T-helper 1 cell (primary cell): ENCODE data around the gene RNF44.
"Not testable (repeated sequence)": the region's sequence is repeated elsewhere in the genome, so short reads cannot be mapped to it uniquely, and the experiment has no call there.

Experiments
- DNase-seq, 5 donors: peaks; one replicate each; pipeline ENCODE4 v3.0.0-alpha.2; 2012 to 2020

RNF44 gene

DNA sequence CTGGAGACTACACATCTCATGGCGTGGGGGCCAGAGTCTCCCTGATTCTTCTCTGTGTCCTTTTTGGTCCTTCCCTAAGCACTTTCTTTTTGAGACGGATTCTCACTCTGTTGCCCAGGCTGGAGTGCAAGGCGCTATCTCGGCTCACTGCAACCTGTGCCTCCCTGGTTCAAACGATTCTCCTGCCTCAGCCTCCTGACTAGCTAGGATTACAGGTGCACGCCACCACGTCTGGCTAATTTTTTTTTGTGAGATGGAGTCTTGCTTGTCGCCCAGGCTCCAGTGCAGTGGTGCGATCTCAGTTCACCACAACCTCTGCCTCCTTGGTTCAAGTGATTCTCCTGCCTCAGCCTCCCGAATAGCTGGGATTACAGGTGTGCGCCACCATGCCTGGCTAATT is 13.7 kb upstream of the RNF44 start:
- not testable (repeated sequence) for DNase-seq

DNA sequence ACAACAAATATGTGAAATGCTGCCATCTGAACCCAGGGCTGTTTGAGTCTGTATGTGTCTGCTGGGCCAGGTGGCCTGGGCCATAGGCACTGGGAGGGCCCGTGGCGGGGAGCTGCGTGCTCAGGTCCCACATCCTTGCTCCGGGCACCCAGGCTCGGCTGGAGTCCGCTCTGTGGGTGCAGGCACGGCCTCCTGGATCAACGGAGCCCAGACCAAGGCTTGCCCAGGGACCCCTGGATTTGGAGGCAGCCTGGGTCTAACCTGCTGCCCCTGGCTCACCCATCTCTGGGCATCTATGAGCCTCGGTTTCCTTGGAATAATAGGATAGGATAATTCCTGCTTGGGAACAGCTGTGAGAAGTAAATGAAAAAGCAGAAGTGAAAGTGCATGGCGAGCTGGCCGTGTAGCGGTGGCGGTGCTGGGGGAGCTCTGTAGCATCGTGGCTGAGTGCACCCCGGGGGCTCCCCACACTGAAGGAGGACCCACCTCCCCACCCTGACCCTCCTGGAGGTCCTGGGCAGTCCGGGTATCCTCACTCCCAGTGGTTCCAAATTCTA is 13.2 kb upstream of the RNF44 start:
- DNase-seq: no peak

DNA sequence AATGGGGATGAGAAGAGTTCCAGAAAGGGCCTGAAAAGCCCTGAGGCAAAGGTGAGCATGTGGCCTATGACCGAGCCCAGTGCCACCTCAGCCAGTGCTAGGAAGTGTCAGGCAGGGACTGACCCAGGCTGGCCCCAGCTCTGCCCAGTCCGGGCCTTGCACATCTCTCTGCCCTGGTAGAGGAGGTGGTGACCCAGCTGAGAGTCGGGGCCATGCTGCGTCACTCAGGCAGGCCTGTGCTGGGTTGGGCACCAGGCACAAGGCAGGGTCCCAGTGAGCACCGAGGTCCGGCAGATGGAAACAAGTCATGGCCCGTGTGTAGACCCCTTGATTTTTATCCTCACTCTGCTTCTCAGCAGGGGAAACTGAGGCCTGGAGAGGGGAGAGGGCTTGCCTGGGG is 12.7 kb upstream of the RNF44 start:
- DNase-seq: no peak

DNA sequence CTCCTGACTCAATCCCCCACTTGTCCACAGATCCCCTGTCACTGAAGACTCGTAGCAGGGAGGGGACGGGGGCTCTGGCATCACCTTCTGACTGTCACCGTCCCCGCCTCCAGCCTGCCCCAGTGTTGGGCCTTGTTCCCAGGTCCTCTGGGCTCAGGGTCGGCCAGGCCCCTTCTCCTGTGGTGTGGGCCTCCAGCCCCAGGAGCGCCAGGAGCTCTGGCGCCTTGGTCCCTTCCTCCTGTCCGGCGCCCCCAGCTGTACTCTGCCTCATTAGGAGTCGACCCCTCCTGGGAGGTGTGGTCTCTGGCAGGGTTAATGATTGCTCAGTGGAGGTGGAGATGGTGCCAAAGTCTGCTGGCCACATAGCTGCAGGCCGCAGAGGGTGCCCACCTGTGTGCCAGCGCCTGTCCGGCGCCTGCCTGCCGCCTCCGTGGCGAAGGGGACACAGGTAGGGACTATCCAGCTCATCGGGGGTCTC is 11.8 kb upstream of the RNF44 start, which contains the start of gene CDHR2:
TSS of gene CDHR2 (plus strand) at position 376 of the 478 bp plus-strand sequence. CDS start 16,011 bp downstream, outside the sequence.
- DNase-seq: no peak

DNA sequence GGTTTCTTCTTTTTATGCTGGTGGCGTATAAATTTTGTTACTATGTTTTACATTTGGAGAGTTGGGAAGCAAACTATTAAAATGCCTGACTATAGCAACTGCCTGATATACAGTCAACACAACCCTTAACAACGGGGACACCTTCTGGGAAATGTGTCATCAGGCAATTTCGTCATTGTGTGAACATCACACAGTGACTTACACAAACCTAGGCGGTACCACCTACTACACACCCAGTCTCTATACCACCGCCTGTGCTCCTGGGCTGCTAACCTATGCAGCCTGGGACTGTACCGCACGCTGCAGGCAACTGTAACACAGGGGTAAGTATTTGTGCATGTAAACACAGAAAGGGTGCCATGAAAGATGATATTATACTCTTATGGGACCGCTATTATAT is 10.6 kb upstream of the RNF44 start:
- peak in 1 of 5 donors; percentile 27 for DNase-seq

DNA sequence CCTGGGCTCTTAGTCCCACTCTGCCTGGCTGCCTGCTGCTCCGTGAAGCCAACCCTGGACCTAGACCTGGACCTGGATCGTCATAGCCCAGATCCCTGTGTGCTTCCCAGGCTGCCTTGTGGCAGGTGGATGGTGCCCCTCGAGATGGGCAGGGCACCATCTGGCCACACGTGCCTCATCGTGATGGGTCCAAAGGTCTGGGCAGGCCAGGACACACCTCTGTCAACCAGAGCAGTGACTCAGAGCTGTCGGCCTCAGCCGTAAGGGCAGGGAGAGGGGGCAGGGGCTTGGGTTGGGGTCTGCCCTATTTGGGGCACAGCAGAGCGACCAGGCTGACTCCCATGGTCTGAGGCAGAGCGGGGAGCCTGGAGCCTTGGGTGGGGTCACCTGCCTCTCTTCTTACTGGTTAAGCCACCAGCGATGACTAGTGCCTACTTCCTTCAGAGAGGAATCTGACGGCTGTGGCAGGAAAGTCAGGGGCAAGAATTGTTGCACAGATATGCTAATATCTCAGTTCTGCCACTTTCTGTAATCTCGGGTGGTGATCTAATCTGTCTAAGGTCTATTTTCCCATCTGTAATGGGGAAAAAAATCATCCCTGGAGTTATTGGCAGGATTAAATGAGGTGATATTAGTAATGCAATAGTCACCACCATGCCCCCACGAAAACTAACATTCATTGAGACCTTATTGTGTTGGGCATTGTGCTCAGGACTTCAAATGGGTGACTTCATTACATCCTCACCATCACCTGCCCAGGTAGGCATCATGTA is 8.7 kb upstream of the RNF44 start:
- no peak for DNase-seq

DNA sequence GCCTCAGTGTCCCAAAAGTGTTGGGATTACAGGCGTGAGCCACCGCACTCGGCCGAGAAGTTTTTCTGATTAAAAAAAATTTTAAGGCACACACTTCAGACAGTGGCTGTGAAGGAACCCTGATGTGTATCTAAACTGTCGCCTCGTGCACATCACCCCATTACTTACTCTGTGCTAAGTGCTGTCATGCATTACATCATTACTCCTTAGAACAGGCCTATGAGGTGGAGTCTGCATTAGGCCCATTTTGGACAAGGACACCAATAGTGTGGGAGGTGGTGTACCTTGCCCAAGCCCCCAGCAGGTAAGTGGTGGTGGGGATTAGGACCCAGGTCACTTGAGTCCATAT is 8.2 kb upstream of the RNF44 start:
- no peak for DNase-seq

DNA sequence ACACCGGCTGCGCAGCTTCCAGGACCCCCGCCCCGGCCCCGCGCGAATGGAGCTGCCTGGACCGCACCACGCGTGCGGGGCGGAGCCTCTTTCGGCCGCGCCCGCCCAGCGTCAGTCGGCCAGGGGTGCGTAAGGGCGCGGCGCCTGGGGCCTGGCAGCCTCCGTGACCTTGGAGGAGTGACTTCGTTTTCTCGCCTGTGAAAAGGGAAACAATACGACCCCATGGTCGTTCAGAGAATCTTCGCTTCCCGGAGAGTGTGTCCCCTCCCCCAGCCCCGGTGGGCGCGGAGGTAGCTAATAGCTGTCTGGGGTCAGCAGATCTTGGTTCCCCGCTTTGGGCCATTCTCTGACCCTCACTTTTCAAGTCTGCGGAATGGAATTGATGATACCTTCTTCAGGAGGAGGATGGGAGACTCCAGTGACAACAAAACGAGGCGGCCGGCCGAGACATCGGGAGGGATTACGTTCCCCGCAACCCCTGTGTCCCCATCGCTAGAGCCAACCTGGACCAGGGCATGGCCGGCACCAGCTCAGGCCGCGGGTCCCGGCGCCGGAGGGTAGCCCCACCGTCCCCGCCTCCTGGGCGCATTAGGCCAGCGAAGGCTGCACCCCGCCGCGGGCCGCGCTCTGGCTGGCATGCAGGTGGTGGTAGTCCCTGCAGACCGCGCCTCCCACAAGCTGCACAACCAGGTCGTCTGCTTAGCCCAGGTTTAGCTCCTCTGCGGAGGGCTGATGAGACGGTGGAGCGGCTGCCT is 6.4 kb upstream of the RNF44 start:
- DNase-seq: peak; percentile 53 to 85 (median 62)

DNA sequence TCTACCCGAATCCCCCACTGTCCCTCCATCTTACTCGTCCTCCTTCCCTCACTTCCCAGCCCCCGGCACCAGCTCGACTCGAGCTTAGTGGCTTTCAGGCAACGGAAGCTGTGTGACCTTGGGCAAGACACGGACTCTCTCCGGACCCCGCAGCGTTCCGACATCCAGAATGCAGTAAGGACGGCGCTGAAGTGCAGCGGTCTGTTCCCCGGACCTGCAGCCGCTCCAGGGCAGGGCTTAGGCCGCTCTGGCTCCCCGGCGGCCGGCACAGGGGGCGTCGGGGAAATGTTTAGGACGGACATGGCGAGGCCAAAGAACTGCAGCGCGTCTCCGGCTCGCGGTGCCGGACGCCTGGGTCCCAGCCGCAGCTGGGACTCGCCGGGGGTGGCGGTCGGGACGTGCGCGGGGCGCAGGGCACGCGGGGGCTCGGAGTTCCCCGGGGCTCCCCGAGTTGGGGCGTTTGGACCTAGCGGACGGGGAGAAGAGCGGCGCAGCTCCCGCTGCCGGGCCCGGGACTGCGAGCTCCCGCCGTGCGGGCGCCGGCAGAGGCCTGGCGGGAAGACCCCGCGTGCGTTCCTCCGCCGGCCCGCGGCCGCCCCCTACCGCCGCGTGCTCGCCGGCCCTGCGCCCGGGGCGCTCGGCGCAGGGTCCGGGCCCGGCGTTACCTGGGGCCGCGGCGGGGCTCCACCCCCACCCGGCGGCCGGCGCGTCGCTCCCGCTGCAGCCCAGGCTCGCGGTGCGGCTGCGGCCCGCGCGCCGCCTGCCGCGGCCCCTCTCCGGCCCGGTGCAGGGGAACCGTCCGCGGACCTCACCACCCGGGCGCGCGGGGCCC is 5.6 kb upstream of the RNF44 start:
- peak in 2 of 5 donors; percentile 35 to 51 for DNase-seq

DNA sequence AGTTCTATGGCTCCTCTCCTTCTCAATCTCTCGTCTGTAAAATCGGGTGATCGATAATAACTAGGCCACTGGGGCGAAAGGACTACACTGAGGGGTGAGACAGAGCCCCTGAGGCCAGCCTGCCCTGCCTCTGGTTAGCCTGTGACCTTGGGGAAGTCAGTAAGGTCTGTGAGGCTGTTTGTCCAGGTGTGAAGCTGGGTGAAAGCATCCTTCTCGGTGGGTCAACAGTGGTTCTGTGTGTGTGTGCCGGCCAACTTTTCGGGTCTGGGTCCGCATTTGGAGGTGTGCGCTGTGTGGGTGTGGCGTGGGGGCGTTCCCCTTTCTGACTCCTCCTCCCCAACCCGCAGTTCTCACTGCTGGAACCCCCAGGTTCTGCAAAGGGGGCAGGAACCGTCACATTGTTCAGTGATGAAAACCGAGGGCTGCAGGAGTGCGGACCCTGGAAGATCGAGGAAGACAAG is 5.0 kb upstream of the RNF44 start:
- peak in 4 of 5 donors; percentile 48 to 76 (median 60) for DNase-seq

DNA sequence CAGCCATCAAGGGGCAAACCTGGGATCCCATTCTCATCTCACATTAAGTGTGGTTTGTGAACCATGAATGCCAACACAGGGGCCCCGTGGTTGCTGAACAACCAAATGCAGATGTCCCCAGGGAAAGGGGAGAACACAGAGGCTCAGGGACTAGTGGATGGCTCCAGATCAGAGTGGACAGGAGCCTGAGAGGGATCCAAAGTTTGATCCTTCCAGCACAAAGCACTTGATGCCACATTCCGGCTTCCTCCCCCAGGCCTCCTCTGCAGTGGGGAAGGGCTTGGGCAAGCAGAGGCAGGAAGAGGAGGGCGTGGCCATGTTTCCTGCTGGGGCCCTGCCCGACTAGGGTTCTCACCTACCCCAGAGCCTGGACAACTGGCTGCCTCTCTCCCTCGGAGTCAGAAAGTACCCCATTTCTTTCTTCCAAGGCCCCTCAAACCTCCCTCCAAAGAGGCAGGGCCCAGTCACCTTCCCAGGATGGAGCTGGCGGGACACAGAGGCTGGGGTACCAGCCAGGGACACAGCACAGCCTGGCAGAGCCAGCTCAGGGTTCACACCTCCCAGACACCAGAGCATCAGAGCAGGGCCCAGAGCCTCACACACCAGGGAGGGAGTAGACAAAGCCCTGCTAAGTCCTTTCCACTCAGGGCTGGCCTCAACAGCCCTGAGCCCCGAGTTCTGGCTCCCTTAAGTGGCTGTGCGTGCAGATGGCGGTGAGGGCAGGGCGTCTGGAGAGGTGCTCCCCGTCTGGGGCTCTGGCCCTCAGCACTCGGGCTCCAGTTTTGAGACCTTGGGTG is 4.3 kb upstream of the RNF44 start:
- peak; percentile 57 to 88 (median 69) for DNase-seq

DNA sequence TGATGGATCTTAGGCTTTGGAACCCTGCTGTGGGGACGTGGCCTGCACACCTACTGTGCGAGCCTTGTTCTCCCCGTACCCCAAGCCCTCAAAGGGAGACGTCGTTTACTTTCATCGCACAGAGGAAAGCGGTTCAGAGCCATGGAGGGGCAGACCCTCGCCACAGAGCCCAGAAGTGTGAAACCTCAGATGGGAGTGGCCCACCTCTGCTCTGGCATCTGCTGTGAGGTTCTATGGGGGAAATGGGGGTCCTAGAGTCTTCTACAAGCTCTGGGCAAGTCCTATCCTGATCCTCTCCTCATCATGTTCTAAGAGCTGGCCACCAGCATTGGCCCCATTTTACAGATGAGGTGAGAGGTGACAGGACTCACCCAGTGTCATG is 3.7 kb upstream of the RNF44 start:
- DNase-seq: no peak

DNA sequence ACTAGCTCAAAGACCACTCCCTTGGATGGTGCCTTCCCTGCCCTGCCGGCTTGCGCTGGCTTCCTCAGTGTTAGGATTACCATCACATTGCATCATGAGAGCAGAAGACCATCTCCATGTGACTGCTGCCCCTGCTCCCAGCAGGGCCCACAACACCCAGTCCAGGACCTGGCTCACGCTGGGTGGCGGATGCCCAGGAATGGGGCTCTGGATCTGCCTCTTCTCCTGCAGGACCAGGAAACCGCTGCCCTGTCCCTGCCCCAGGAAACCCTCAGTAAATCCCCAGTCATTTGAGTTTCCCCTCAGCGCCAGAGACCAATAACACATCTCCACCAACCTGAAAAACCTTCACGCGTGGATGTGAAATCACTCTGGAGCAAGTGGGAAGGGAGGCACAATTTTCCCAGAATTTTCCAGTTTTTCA is 3.3 kb upstream of the RNF44 start:
- DNase-seq: no peak

DNA sequence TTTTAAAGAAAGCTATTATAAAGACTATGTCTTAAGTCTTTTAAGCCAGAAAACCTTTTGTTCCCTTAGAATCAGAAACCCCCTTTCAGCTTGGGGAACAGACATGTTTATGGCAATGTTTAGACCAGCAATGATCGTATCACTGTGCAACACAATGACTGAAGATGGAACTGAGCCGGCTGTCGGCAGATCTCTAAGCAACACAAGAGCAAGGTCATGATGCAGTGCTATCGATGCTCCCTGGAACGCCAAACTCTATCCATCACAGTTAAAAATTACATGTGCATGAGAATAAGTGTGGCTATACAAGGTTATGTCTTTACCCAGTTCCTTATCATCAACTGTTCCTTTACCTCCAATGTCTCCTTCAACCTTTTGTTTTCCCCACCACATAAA is 1.8 kb upstream of the RNF44 start:
- DNase-seq: no peak

DNA sequence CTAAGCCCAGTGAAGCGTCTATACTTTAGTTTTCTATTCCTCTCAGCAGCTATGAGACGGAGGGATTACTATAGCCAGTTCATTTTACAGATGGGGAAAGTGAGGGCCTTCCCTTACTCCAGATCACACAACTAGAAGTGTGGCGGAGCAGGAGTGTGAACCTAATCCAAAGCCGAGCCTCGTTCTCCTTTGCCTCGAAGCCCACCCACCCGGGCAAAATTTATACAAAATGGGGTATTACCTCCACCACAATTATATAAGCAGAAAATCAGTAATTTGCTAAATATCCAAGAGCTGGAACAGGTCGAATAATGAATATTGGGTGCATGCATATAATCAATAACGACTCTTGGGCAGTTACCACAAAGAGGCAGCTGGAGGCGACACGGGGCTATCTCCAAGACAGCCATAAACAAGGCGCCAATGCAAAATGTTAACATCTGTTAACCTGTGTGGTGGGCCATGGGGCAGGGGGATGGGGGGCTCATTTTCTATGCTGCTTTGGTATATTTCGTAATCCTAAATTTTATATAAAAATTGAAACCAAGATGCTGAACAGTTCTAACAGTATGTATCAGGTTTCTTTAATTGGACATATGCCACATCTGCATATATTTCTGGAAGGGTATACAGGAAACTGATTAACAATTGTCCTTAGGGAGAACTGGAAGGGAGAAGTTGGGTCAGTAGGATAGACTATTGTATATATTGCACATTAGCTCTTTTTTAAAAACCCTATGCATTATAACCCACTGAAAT is 1.2 kb upstream of the RNF44 start:
- no peak for DNase-seq

DNA sequence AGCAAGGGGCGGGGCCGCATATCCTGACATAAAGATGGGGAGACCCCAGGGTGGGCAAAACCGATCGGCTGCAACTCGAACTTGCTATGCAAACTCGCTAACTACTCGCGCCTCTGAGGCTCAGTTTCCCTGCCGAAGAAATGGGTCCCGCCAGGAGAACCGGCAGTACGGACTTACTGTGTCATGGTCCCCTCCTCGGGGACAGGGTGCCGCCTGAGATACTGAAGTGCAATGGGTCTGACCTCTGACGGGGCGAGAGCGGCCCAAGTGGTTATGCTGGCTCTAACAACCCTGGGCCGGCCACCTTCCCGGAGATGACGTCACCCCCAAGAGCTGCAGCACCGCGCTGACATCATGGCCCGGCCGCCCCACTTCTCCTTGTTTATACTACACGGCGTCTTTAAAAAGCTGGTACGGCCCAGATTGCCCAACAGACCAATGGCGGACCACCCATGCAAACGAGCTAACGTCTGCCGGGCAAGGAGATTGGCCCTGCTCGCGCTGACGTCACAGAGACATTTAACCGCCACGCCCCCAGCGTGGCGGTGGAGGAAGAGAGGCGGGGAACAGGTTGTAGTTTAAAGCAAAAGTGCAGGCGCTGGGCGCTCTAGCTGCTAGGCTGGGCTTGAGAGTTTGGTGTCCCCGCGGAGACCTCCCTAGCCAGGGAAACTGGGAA is 490 bp upstream of the RNF44 start:
- peak; percentile 96 to 100 (median 97) for DNase-seq

DNA sequence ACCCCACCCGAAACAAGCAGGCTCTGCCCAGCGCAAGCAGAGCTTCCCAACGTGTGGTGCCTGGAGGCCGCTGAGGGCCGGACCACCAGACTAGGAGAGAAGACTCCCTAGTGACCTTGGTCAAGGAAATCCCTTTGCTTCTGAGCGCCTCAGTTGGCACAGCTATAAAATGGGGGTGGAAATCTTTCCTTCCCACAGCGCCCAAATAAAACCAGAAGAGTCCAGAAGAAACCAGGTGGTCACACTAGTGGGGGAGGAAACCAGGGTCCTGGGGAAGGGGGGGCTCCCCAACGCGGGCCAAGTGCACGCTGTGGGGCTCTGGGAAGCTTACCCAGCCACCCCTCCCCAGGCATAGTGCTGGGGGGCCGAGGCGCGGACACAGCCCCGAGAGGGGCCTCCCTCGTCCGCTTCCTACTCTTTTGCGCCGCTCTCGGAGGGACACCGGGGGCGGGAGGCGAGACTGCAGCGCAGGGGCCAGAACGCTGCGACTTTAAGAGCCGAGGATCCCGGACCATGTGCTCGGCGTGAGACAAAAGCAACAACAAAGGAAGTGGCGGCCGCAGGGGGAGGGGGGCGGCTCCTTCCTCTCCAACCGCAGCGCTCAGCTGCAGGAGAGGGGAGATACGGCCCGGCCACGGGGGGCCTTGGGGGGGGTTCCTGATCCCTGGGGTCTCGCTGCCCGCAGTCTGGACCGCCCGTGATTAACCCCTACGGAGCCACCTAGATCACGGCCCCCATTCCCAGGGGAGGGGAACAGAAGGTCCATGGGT is 885 bp downstream of the RNF44 start:
- DNase-seq: peak; percentile 71 to 85 (median 81)

DNA sequence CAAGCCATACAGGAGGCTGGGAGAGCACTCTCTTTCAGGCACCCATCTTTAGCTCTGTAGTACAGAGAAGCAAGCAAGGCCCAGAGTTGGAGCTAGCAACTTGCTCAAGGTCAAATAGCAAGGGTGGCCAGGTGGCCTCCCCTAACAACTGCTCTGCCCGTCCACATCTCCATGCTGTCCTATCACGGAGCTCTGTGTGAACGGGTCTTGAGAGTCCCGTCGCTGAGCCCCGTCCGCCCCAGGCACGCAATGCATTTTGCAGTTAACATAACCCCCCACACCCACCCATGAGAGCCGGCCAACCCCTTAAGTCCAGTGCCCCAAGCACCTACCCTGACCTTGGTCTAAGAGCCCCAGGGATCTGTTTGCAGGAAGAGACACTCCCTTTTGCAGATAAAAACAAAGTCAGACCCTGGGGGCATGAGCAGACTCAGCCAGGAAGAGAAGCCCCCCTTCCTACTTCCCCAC is 1.5 kb downstream of the RNF44 start:
- no peak for DNase-seq

DNA sequence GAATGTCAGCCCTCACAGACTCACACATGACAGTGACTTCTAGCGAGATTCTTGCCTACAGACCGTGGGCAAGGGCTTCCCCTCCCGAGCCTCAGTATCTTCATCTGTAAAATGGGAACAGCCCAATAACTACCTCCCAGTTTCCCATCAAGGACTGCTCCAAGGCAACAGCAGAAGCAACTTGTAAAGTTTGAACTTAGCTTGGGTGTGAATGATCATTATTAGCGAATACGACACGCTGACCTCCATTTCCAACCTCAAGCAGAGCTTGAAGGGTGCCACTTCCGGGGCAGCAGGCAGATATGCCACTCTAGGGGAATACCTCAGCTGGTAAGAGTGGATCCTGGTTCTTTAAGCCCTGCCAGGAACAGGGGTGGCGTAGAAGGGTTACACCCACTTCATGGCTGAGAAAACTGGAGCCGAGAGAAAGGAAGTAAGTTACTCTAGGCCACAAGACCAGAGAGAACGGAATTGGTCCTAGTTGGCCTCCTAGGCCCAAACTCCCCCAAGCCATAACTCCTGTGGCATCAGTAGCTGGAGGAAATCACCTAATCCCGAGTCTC is 2.0 kb downstream of the RNF44 start:
- peak in 2 of 5 donors; percentile 39 to 82 for DNase-seq
